Measurements from ENCODE around the gene PRG2.
"Not testable (repeated sequence)": the region's sequence is repeated elsewhere in the genome, so short reads cannot be mapped to it uniquely, and the experiment has no call there.

PRG2 gene

GRCh38 chr11:57345555-57346211 lies 44.8 kb downstream of the PRG2 start:
- peak; percentile 69 for DNase-seq (ENCODE audit: low spot score)

GRCh38 chr11:57344826-57345225 lies 45.6 kb downstream of the PRG2 start:
- DNase-seq (ENCODE audit: low spot score) = no peak

DNA sequence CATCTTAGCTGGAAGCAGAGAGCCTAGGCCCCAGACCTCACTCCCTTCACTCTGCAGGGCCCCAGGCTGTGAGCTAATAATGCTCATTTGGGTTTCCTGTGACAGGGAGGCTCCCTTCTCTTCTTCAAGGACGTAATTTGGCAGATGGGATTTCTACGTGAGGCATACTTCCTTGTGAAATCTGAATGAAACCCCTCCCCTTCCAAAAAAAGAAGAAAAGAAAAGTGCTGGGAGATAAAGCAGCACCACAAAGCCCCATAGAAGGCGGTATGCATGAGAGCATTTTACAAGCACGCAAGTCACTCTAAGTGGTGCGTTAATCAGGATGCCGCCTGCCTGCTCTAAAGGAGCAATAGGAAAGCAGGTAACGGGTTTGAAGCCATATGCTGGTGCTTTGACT lies 46.6 kb downstream of the PRG2 start:
- no peak for DNase-seq (ENCODE audit: low spot score)

GRCh38 chr11:57342702-57343101 lies 47.7 kb downstream of the PRG2 start:
- no peak for DNase-seq (ENCODE audit: low spot score)

- DNase-seq (ENCODE audit: low spot score) = no peak
Measured at GRCh38 chr11:57341250-57341808, 49.1 kb downstream of the PRG2 start.

- no peak for DNase-seq (ENCODE audit: low spot score)
Measured at GRCh38 chr11:57340039-57340615, 50.3 kb downstream of the PRG2 start.

DNA sequence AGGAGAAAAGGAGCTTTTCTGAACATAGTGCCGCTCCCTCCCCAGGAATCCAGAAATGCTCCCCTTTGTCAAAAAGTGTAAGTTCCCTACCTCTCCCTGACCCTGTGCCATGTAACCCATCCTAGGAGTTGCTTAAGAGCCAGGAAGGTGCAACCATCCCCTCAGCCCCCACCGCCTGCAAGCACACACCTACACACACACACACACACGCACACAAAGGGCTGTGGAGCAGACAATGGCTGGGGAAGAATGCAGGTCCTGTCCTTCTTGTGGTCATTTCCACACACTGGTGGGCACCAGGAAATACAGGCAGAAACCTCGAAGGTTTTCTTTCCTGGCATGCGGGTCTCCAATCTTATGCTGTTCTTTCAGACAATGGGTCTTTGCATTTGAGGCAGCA lies 51.1 kb downstream of the PRG2 start:
- no peak for DNase-seq (ENCODE audit: low spot score)

DNA sequence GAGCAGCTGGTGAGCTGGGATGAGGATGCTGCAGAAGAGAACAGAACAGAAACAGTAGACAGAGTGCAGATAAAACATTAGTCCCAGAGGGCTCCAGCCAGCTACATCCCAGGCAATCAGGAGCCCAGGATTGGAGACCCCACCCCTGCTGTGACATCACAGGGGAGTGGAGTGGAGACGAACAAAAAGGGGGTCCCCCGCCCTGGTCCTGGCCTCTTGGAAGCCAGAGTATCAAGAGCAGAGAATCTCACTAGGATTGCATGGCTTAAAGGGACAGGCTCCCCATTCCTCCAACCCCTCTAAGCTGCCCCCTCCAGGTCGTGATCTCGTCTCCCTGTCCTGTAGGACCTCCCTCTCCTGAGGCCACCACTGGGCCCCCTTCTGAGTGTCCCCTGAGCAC lies 52.3 kb downstream of the PRG2 start, which contains the start of gene P2RX3:
P2RX3 (plus strand) TSS at position 211 of the 400 bp plus-strand sequence. CDS start 199 bp downstream, outside the sequence.
- DNase-seq (ENCODE audit: low spot score) = no peak

DNA sequence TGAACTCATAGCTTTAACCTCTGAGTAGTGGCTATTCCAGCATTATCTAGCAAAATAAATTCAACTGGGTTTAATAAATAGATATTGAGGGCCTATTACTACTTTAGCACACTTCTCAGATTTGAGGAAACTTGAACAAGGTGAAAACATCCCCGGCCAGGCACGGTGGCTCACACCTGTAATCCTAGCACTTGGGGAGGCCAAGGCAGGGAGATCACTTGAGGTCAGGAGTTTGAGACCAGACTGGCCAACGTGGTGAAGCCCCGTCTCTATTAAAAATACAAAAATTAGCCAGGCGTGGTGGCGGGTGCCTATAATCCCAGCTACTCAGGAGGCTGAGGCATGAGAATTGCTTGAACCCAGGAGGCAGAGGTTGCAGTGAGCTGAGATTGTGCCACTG lies 53.6 kb downstream of the PRG2 start:
- not testable (repeated sequence) for DNase-seq (ENCODE audit: low spot score)
